Bone marrow (tissue), 2 donors: ENCODE results near the gene ASIC3.
A peak's percentile ranks its signal among the peaks of the same experiment; 100 is the strongest.
"Not testable (repeated sequence)": the region's sequence is repeated elsewhere in the genome, so short reads cannot be mapped to it uniquely, and the experiment has no call there.

Experiments
- DNase-seq, 2 donors: peaks; one replicate each; lab custom pipeline; 2025; lab: John Stamatoyannopoulos, UW

The ASIC3 gene

DNA sequence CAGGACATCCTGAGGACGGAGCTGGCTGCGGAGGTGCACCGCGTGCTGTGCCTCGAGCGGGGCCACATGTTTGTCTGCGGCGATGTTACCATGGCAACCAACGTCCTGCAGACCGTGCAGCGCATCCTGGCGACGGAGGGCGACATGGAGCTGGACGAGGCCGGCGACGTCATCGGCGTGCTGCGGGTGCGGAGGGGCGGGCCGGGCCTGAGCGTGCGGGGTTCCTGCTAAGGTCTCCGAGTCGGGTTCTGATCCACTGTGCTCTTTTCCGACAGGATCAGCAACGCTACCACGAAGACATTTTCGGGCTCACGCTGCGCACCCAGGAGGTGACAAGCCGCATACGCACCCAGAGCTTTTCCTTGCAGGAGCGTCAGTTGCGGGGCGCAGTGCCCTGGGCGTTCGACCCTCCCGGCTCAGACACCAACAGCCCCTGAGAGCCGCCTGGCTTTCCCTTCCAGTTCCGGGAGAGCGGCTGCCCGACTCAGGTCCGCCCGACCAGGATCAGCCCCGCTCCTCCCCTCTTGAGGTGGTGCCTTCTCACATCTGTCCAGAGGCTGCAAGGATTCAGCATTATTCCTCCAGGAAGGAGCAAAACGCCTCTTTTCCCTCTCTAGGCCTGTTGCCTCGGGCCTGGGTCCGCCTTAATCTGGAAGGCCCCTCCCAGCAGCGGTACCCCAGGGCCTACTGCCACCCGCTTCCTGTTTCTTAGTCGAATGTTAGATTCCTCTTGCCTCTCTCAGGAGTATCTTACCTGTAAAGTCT is 34.4 kb upstream of the ASIC3 start:
- peak; percentile 35 to 39 for DNase-seq

DNA sequence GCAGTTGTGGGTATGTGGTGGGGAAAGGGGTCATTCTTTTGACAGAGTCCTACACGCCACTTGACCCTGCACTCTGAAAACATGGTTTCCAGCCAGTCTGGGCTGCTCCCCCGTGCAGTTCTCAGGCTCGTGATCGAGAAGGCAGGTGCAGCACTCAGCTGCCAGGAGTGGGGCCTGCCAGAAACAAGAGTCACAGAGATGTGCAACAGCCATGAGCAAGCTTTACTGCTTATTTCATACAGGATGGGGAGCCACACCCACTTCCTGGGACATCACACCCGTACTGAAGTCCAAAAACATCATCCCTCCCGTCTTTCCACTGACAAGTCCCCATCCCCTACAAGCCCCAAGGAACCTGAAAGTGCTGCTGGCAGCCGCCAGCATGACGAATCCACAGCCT is 33.4 kb upstream of the ASIC3 start:
- DNase-seq, result no peak

DNA sequence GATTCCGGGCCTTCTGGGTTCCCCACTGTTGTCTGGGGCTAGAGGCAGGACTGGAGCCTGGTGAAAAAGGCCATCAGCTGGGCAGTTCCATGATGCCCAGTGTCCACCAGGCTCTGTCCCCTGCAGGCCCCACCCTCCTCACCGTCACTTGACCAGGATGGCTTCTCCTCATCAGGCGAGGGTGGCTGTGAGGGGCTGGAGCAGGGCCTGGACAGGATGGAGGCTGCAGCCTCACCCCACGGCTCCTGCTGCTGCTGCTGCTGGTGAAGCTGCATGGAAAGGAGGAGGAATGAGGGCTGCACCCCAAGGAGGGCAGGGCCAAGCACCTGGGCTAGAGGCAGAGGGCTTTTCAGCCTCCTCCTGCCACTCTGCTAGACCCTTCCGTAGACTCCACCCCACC is 32.4 kb upstream of the ASIC3 start:
- no peak for DNase-seq

DNA sequence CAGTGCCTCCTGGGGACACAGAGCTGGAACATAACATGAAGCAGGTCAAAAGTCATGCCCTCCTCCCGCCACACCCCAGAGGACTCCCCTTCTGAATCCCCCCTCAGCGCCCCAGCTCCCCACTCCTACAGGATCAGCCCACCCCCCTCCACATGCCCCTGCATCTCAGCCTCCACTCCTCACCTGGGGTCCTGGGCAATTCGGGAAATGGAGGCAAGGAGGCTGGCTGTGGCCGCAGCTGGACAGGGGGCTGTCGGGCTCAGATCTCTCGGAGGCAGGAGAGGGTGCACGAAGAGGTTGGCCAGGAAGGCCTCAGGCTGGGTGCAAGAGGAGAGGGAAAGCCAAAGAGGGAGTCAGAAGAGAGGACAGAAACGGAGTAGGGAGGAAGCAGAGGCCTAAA is 31.8 kb upstream of the ASIC3 start:
- DNase-seq, result no peak

DNA sequence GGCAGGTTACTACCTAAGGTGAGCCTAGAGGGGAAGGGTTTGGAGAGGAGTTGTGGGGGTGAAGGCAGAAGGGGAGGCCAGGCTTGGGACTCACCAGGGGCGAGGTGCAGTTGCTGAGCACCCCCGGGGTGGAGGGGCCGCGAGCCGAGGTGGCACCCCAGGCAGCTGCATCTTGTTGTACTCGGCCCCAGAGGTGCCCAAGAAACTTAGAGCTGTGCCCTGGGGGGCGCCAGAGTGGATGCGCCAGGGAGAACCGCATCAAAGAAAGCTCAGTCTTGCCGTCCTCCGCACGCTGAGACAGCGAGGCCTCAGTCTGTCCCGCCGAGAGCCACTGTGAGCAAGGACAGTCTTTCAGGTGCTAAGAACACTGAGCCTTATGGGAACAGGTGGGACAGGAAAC is 31.4 kb upstream of the ASIC3 start:
- no peak for DNase-seq

DNA sequence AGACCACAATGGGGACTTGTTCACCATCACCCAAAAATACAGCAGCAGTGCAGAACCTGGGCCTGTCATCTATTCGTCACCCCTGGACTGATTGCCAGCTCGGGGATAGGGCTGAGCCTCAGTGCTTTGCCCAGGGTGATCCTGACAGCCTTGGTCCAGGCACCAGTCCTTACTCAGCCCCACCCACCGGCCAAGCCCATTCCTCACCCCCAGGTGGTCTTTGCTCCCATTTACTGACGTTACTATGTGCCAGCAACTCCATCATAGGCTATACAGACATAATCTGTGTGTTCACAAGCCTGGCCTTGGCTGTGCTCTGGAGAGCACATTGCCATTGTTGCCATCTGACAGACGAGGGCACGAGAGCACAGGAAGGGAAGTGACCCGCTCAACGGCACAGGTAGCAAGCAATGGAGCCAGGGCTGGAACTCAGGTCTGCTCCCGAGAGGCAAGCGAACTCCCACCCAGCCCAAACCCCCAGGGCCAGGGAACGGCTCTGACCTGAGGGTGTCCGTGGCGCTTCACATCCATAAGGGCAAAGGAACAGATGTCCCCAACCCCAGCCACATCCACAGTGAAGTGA is 30.9 kb upstream of the ASIC3 start:
- no peak for DNase-seq

DNA sequence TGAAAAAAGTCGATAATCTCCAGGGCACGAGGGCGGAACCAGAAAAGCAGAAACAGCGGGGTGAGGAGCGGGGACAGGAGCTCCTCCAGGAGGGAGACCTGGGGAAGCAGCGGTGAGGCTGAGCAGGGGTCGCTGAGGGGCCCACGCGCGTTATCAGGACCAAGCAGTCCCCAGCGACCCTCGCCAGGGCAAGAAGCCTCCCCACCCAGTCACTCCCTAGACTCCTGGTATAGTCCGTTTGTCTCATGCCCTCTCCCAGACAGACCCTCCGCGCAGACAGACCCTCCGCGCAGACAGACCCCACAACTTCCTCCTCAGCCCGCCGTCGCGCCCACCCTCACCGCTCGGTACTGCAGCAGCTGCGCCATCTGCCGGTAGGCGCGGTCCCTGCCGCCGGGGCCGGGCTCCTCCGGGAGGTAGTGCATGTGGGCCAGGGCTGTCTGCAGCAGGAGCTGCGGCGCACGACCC is 30.3 kb upstream of the ASIC3 start:
- peak; percentile 8 to 10 for DNase-seq

DNA sequence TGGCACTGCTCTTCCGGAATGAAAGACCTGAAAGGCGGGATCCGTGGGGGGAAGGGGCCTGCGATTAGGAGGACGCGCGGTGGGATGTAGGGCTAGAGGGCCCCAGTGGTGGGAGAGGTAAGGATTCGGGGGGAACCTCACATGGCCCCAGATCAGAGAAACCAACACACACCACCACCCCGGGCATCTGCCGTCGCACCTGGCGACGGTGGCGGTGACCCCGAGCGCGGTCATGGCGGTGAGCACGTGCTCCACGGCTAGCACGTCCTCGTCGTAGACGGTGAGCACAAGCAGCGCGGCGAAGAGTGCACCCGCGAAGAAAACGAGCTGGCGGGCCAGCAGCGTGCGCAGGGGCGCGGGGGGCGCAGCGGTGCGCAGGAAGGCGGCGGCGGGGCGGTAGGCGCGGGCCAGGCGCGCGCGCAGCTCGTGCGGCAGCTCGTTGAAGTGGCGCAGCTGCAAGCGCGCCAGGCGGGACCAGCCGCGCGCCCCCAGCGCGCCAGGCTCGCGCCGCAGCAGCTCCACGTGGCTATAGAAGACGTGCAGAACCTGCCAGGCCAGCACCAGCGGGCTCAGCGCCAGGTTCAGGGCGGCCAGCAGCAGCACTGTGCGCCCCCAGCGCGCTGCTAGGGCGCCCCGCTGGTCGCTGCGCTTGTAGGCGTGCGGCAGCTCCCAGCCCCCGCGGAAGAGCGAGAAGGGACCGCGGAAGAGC is 29.8 kb upstream of the ASIC3 start:
- DNase-seq, result no peak

DNA sequence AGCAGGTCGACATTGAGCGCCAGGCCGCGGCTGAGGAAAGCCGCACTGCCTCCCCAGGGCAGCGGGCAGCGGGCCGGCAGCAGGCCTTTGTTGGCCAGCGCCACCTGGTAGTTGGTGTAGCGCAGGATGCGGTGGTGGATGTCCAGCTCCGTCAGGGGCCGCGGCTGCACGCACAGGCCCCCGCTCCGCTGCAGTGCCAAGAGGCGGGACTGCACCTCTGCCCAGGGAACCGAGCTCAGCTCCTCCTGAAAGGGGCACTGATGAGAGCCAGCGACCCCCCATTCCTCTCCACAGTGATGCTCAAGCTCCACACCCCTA is 29.2 kb upstream of the ASIC3 start:
- DNase-seq, result no peak

DNA sequence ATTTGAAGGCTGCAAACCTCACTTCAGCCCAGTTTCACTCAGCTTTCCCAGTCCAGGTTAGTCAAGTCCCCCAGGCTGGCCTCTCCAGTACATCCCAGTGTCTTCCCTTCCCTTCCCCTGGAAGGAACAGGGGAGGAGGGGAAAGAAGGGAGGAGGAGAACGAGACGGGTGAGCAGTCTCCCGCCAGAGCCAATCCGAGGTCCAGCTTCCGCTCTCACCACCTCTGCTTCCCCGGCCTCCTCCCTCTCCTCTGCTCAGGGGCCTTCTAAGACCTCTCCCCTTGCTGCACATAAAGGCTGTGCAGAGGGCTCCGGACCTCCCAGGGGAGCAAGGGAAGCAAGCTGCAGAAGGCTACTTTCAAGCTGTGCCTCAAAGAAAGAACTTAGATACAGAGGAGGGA is 28.1 kb upstream of the ASIC3 start:
- DNase-seq, result no peak

DNA sequence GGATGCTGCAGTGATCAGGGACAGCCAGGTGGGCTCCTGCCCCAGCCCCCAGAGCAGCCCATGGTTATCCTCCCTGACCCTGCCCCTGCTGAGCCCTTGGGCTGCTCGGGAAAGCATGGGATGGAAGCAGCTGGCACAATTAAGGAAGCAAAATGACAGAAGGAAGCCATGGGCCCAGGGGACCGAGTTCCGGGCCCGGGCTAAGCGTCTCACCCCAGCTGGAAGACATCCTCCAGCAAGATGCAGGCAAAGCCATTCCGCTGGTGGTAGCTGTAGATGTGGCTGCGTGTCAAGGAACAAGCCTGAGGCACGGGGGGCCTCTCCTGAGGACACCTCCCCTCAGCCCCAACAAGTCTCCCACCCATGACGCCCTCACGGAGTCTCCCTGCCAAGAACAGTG is 25.1 kb upstream of the ASIC3 start:
- DNase-seq, result no peak

DNA sequence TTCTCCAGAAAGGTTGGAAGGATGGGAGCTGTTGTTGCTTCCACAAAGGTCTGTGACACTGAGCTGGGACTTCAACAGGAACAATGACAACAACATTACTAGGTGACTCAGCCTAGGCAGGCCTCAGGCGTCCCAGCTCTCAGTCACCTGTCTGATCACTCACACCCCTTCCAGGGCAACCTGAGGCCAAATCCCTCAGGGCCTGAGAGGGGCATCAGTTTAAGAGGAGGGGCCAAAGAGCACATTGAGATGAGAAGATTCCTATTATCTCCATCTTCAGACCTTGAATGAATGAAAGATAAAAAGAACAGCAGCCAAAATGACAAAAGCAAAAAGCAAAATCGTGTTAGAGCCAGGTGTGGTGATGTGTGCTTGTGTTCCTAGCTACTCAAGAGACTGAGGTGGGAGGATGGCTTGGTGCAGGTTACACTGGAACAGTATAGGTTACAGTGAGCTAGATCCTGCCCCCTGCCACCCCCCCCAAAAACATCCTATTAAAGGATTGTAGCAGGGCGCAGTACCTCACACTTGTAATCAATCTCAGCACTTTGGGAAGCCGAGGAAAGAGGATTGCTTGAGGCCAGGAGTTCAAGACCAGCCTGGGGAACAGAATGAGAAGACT is 23.8 kb upstream of the ASIC3 start, which contains the start of gene ATG9B:
ATG9B (minus strand) TSS at position 60 of the 622 bp plus-strand sequence. CDS start 71 bp downstream, outside the sequence.
- no peak for DNase-seq

DNA sequence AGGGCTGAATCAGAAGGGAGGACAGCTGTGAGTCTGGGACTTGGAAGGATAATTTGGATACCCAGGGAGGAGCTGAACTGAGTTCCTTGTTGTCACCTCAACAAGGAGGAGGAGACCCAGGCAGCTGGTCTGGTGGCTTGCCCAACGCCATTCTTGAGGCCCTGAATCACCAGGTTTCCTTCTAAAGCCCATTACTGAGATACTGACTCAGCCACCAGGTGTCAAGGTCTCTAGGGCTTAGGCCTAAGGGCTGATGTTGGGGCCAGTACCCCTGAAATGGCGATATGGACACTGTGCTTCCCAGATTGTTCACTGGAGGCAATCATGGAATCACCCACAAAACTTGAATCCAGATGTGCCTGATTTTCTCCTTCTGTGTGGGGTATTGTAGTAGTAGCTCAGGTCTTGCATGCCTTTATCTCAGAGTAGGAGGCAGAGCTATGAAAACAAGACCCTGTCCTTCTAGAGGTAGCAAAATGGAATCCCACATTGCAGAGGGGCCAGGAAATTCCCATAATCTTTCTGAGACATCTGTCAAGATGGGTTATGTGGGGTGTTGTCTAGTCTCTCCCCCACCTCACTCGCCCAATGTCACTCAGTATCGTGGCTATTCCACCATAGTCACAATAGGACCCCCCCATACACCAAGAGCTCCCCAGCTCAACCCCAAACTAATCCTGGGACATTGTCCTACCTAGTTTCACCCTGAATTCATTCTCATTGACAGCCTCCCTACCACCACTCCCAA is 22.2 kb upstream of the ASIC3 start:
- DNase-seq, result no peak

DNA sequence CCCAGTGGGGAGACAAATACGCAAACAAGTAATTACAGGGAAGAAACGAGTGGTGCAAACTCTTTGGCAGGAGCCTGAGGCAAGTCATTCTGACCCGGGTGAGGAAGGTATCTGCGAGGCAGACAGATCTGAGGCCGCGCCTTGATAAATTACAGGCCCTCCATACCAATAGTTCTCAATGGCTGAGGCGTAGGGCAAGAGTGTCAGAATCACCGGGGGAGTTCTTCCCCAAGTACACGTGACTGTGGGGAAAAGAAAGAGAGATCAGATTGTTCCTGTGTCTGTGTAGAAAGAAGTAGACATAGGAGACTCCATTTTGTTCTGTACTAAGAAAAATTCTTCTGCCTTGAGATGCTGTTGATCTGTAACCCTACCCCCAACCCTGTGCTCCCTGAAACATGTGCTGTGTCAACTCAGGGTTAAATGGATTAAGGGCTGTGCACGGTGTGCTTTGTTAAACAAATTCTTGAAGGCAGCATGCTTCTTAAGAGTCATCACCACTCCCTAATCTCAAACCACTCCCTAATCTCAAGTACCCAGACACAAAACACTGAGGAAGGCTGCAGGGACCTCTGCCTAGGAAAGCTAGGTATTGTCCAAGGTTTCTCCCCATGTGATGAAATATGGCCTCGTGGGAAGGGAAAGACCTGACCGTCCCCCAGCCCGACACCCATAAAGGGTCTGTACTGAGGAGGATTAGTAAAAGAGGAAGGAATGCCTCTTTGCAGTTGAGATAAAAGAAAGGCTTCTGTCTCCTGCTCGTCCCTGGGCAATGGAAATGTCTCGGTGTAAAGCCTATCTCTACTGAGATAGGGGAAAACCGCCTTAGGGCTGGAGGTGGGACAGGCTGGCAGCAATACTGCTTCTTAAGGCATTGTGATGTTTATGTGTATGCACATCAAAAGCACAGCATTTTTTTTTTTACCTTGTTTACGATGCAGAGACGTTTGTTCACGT is 21.3 kb upstream of the ASIC3 start:
- DNase-seq, result not testable (repeated sequence)

DNA sequence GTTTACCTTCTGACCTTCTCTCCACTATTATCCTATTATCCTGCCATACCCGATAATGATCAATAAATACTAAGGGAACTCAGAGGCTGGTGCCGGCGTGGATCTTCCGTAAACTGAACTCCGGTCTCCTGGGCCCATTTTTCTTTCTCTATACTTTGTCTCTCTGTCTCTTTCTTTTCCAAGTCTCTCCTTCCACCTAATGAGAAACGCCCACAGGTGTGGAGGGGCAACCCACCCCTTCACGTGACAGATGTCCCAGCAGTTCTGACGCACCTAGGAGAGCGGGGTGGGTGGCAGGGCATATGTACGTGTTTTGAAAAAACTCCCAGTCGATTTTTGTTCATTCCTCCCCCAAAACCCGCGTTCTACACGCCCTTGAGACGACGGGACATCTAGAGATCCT is 20.6 kb upstream of the ASIC3 start:
- not testable (repeated sequence) for DNase-seq

DNA sequence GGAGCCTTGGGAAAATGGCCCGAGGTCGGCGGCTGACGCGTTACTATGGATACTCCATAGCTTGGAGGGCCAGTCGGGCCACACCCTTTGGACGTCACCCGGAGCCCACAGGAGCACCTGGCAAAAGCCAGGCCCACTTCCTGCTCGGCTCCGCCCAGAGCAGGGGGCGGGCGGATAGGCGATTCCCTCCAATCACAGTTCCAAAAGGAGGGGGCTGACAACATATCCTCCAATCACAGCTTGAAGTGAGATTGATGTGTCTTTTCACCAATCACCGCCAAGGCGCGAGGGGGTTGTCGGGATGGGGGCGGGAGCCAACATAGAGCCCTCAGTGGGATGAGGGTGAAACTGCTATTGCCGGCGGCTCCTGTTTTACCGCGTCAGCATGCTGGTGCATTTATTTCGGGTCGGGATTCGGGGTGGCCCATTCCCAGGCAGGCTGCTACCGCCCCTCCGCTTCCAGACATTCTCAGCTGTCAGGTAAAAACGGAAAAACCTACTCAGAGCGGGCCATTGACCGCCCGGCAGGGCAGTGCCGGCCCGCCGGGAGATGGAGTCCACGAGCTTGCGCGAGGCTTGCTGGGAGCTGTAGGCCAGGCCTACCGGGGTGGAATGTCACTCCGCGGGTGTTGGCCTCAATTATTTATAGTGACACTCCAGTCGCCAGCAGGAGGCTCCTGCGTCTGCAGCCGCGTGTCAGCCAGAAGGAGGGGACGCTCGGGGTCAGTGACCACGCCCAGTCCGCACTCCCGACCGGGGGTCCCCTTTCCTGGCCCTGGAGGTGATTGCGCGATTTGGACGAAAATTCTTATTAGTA is 20.0 kb upstream of the ASIC3 start, which contains the start of gene ABCB8:
ABCB8 (plus strand) TSS at position 320 of the 817 bp plus-strand sequence; CDS start at position 386, 66 bp downstream.
- DNase-seq, result peak; percentile 92 to 93

DNA sequence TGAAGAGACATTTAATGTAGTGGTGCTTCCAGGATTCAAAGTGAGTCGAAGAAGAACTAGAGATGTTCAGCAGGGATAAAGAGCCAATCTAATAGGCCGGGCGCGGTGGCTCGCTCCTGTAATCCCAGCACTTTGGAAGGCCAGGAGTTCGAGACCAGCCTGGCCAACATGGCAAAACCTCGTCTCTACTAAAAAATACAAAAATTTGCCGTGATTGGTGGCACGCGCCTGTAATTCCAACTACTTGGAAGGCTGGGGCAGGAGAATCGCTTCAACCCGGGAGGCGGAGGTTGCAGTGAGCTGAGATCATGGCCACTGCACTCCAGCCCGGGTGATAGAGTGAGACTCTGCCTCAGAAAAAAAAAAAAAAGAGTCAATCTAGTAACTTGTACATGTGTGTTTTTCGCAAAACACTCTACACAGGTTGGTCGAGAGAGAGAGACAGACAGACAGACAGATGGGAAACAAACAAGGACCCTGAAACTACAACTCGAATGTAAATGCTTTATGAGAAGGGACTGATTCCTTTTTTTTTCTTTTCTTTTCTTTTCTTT is 19.3 kb upstream of the ASIC3 start:
- no peak for DNase-seq

DNA sequence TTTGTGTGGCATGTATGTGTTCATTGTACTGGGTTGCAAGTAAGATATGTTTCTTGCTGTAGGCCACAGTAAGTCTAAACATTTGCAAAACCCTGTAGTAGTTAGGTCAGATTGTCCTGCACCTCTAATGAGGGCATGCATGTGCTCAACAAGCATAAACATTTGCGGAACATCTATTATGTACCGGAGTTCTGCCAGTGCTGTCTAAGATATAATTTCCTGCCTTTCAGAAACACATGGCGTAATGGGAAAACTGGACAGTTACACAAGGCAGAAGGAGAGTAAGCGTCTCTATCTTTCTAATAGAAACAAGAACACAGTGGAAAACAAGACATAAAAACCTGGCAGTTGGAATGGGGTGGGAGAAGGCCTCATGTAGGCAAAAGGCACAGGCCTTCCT is 17.3 kb upstream of the ASIC3 start:
- no peak for DNase-seq
